Activated CD4-positive, alpha-beta T cell treated with anti-CD3 and anti-CD28 coated beads, Interleukin-2, amount 50 U/mL, for 48 hours (primary cell): ENCODE data around the gene IWS1.
A peak's percentile ranks its signal among the peaks of the same experiment; 100 is the strongest.
"Not testable (repeated sequence)": the region's sequence is repeated elsewhere in the genome, so short reads cannot be mapped to it uniquely, and the experiment has no call there.

Source experiments
- DNase-seq, 2 experiments: peaks; one replicate each; pipeline ENCODE4 v3.0.0-alpha.2; 2020

IWS1 gene

DNA sequence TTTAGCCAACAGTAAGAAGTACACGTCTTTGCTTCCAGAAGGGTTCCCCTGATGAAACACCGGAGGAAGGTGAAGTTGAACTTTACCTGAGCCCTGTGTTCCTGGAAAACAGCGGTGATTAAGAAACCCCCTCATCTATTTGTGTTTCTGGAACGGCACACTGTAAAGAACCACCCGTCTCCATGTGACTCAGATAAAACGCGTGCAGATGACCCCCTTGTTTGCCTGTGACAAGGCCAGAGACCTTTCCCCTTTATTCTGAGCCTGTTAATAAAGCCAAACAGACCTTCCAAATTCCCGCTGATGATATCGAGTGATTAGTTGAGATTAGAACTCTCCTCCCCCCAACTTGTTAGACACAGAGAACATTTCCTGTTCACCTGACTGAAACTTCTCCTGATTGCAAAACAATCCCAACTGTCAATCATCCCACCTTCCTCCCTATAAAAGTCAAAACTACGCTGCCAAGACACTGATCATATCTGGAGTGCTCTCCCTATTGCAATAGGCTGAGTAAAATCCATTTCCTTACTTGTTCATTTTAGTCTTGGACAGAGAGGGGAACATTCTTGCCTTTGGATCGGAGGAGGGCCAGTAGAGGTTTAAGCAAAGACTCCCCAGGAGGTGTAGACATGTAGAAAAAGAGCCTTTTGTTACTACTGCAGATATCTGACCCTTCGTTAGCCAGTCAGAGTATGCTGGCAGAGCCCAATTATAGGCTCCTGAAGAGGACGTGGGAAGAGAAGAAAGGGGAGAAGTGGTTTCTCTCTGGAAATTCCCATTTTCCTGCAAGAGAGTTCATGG is 914 bp upstream of the IWS1 start:
- DNase-seq, result no peak

DNA sequence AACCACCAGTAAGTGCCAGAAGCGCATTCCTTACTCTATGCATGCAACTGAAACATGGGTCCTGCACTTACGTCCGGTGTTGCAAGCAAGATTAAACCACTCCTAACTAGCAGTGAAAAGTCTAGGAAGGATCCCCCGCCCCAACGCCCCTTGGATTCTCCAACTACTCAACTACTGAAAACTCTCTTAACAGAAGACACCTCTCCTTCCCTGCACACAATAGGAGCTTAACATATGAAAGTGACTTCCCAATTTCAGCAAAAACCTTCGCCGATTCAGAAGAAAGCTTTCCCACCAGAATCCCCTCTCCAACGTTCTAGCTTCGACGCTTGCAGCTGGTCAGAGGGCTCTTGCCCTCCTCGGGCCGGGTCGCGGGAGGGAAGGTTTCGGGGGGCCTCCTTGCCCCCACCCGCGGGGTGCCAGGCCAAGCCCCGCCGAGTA is 578 bp downstream of the IWS1 start:
- peak in 1 of 2 experiments; percentile 21 for DNase-seq

DNA sequence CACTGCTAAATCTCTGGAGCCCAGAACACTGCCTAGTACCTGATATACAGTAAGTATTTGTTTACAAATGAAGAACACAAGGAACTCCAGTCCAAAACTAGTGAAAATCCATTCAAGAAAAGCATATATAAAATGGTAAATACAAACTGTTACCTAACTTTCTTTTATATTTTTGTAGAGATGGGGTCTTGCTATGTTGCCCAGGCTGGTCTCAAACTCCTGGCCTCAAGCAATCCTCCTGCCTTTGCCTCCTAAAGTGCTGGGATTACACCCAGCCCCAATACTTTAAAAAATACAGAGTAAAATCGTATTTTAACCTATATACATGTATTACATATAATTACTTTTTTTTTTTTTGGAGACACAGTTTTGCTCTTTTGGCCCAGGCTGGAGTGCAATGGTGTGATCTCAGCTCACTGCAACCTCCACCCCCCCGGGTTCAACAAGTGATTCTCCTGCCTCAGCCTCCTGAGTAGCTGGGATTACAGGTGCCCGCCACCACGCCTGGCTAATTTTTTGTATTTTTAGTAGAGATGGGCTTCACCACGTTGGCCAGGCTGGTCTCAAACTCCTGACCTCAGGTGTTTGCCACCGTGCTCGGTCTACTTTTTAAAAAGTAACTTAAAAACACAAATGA is 2.0 kb downstream of the IWS1 start:
- not testable (repeated sequence) for DNase-seq

DNA sequence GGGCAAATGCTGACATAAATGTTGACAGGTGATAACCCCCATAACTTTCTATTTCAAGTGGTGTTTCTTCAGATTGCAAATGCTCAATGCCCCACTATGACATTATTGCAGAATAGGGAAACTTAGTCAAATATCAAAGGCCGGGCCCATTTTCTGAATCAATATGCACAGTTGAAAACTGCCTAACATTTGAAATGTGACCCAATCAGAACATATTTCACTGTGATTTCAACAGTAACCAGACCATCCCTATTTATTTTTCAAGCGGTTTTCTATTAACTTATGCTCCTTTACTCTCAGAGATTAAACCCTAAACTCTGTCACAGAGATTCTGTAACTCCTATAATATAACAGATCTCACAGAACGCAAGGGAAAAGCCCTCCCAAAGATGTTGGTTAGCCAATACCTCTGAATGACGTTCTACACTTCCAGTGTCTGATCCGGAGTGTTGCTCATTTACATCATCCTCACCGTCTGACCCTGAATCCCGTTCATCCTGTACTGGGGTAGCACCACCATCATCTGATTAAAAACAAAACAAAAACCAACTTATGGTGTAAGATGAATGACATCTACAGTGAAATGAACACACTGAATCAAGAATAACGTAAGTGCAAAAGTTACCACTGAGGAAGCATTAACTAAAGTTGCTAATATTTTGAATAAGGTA is 2.9 kb downstream of the IWS1 start:
- DNase-seq, result no peak

DNA sequence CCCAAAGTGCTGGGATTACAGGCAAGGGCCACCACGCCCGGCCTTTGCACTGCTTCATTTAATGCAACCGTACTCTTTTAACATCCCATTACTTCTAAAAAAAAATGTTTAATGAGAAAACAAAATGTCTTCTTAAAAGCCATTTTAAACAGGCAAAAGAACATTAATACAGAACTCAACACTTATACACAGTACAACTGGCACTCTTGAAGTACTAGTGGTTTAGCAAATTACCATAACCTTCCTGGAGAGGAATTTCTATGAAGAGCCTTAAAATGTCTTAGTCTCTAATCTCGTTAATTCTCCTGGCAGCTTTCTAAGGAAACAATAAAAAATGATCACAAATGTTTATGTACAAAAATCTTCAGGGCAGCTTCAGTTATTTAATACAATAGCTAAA is 5.9 kb downstream of the IWS1 start:
- DNase-seq, result no peak

DNA sequence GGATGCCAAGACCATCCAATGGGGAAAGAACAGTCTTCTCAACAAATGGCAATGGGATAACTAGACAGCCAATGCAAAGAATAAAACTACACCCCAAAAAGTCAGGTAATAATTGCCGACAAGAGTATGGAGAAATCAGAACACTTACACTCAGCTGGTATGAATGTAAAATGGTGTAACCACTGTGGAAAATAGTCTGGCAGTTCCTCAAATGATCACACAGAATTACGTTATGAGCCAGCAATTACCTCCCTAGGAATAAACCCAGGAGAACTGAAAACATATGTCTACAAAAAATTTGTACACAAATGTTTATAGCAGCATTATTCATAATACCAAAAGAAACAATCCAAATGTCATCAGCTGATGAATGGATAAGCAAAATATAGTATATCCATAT is 8.8 kb downstream of the IWS1 start:
- DNase-seq, result no peak

DNA sequence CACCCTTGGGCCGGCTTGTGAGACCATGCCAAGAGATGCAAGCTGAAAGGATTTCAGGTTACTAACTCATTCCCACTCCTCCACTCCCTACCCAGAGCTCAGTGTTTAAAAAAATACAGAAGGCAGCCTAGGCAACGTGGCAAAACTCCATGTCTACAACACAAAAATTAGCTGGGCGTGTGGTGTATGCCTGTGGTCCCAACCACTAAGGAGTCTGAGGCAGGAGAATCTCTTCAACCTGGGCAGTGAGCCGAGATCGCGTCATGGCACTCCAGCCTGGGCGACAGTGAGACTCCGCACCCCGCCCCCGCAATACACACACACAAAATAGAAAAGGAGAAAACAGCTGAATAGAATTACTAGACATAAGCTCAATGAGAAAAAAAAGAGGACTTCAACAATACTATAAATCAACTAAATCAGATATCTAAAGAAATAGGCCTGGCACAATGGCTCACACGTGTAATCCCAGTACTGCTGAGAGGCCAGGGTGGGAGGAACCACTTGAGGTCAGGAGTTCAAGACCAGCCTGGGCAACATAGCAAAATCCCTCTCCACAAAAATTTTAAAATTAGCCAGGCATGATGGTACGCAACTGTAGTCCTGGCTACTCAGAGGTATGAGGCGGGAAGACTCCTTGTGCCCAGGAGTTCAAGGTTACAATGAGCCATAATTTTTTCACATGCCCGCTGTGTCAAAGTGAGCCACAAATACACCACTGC is 10.1 kb downstream of the IWS1 start:
- DNase-seq, result no peak

DNA sequence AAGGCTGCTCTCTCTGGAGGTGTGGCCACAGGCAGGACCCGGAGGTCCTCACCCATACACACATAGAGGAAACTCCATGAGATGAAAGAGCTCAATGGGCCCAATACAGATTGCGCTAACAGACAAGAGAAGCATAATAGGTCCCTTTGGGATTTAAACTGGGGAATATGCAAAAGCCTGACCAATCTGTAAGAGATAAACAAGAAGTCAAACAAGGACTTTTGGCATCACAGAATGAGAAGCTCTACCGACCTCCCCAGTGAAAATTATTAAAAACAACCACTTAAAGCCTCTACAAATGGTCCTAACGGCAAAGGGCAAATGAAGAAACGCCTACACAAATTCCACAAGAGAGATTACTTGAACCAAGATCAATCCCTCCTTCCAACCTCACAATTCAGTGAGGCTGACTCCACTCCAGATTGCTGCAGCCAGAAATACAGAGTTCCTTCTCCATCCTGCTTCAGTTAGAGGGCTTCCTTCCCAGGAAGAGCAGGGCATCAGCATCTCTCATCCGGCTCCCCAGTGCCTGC is 10.8 kb downstream of the IWS1 start:
- DNase-seq, result no peak

DNA sequence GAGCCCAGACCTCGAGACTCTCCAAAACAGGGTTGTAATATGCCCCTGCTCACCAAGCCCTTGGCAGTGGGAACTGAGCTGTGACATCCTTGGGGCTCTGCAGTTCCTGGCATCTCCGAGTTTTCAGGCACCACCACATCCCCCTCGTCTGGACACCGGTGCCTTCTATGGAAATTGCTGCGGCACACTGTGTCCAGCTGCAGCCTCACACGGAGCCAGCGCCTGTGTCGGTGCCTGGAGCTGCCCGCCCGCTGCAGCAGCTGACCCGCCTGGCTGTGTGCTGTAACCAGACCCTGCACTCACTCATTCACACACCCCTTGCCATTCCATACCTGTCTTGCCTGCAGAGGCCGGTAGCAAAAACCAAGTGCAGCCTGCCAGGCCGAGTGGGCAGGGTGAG is 11.8 kb downstream of the IWS1 start:
- DNase-seq, result no peak

DNA sequence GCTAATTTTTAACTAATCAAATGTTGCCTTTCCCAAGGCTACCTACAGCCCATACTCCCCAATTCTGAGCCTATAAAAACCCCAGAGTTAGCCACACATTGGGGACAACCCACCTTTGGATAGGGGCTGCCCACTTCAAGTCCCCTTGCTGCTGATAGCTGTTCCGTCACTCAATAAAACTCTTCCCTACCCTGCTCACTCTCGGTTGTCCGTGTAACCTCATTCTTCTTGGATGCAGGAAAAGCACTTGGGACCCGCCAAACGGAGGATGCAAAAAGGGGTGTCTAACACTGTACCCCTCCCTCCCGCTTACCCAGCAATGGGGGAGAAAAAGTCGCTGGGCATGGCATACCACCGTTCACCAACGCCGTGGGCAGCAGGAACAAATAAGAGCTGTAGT is 12.2 kb downstream of the IWS1 start:
- no peak for DNase-seq

DNA sequence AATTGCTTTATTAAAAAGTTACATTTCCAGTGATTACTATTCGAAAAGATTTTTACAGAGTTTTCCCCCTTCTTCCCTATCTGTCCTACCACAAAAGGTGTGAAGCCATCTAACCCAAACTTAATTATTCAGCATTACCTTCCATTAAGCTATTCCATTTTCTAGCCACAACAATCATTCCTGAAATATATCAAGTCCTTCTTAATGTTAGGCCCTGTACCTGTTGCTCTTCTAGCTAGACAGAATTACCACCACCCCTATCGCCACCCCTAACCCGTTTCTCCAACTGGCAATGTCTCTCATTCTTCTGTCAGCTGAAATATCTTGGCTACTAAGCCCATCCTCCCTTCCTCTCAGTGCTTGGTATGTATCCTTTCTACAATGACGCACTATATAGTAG is 13.9 kb downstream of the IWS1 start:
- DNase-seq, result no peak

DNA sequence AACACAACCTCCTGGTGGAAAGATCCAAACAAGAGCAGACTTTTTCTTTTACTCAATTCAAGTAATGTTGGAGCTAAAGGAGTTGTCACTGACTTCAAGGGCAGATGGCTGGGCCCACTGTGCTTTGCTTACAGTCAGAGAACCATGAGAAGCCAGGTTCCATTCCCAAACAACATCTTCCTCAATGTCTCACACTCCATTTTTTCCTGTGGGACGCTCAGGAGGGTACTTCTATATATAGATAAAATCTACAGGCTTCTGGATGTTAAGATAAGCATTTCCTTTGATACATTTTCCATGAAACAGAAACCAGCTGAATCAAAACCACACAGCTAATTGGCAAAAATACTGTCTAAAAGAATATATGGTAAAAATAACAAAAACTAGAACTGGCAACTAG is 14.4 kb downstream of the IWS1 start:
- no peak for DNase-seq

DNA sequence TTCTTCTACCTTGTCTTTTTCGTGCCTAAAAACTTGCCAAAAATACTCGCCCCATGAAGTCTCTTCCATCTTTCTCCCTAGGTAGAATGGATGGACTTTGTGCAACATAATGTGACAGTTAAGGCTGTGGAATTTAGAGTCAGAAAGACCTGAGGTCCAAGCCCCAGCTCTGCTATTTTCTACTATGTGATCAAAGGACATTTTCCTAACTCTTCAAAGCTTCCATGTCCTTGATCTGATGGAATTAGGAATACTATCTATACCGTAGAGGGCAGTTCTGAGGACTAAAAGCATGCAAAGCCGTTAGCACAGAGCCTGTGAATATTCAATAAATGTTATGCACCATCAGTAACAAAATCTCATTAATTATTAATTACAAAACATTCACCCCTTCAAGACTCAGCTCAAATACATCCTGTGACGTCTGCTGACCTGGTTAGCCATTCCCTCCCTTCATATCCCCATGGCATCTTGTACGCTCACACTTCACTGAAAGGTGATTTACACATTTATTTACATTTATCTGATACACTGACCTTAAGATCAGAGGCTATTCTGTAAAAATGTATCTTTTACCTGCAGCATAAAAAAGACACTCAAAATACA is 15.1 kb downstream of the IWS1 start:
- DNase-seq, result no peak

DNA sequence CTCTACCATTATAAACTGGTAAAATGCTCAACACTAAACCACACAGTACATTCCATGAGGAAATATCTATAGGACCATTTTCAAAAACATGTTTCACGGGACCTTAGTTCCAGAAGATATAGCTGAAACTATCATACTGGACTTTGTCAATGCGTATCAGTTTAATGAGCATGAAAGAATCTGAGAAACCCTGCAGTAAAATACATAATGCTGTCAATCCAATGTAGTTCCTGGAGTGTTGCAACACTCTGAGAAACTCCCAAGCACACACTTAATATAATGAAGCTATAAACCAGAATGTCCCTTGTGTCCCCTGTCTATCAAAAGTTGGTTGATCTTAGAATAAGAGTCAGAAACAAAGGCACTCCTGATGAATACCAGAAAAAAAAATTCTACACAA is 16.2 kb downstream of the IWS1 start:
- no peak for DNase-seq

DNA sequence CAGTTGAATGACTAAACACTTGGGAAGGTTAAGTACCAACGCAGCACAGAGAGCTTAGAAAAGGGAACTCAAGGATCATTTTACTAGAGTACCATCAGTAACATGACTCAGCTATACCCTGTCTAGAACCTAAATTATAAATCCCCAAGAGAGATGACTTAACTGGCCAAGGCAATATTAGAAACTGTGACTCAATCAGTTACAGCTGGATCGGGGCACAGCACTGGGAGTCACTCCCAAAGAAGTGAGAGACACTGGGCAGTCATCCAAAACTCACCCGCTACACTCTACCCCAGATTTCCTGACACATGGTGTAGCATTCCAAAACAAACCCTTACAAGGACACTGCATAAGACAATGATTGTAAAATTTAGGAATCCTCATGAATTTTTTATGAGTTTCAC is 17.7 kb downstream of the IWS1 start:
- DNase-seq, result no peak

DNA sequence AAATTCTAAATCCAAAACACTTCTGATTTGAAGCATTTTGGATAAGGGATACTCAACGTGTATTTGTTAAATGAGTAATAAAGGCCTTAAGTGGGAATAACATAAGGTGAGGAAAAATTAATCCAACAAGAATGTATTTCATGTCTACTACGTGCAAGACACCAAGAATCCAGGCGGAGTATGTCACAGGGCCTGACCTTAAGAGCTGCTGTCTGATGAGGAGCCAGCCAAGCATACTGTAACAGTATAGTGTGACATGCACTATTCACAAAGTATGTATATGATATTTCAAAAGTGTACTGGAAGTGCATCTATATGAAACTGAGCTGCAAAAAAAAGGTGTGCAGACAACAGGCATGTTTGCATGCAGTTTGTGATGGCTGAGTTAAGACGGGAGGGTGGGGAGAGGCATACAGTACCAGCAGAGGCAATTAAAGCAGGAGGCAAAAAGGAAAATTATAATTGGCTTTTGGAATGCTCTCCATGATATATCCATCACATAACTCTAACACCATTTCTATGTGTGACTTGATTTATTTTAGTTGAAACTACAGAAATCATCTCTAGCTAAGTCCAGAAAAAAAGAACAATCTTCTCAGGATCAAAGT is 18.2 kb downstream of the IWS1 start:
- no peak for DNase-seq

DNA sequence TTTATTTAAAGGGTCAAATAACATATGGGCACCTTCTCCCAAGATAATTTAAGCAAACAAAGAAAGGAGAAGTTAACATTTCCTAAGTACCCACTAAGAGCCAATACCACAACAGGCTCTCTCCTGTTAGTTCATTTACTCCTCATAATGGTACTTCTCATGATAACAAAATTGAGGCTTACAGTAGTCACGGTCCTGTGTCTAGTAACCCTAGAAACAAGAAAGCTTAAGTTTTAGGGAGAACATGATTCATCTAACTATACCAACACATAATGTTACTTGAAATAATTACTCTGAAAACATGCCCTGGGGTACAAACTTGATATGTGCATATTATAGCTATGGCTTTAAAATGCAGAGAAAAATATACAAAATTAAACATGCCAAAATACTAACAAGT is 19.8 kb downstream of the IWS1 start:
- no peak for DNase-seq

DNA sequence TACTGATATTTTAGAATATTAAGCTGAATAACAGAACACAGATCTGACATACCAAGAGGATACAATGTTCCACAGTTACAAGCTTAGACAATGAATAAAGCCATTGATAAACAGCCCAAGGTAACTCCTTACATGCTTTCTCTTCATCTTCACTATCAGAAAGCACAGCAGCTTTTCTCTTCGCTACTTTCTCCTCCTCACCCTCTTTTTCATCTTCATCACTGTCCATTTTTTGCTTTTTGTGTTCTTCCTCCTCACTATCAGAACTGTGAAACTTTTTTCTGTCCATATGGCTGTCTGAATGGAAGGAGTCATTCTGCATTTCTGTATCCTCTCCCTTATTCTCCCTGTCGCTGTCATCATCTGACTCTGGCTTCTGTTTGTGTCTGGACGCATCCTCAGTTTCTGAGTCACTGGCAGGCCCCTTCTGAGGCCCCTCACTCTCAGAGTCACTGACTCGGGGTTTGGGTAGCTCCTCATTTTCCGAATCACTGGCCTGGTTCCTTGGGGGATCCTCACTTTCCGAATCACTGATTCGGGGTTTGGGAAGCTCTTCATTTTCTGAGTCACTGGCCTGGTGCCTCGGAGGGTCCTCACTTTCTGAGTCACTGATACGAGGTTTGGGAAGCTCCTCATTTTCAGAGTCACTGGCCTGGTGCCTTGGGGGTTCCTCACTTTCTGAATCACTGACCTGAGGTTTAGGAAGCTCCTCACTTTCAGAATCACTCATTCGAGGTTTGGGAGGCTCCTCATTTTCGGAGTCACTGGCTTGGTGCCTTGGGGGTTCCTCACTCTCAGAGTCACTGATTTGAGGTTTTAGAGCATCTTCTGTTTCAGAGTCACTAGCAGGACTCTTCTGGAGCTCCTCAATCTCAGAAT is 21.5 kb downstream of the IWS1 start:
- no peak for DNase-seq

DNA sequence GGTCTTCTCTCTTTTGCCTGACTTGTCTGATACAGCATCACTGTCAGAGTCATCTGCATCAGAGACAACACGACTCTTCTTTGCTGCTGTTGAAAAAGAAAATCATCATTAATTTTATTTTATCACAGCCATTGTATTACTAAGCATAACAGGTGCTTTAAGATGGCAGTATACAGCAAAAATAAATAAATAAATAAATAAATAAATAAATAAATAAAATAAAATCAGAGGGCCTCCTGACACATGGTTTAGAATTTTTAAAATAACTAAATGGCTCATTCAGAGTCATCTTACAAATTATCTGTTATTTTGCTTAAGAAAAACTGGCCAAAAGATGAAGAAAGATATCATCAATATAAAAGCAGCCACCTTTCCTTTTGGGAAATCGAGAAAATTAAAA is 22.8 kb downstream of the IWS1 start:
- no peak for DNase-seq

DNA sequence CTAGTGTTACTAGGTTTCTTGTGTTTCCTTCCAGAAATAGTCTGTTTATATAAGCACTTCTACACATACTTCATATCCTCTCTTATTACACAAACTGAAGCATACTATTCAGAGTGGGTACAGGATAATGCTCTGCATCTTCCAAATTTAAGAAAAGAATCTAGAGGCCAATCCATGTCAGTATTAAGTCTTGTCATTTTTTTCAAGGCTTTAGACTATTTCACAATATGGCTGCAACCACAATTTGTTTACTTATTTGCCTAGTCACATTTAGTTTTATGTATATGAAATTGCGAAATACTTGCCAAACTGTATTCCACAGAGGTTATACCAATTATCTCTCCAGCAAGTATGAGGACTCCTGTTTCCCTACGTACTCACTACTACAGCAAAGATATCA is 27.9 kb downstream of the IWS1 start:
- no peak for DNase-seq

DNA sequence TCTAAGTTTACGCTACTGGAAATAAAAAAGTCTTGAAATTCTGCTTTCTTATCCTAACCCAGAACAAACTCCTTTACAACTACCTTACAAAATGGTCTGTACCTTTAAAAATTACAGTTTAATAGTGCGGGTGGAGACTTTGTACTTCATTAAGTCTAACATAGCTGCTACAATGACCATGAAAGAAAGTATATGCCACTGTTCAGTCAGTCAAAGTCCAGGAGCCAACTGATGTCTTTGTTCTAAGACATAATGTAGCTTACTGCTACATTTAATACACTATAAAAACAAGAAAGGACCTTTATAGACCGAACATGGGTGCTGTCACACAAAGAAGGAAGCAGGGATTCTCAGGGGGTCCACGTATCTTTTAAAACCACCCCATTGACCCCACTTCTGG is 36.0 kb downstream of the IWS1 start:
- no peak for DNase-seq
